Measurements from ENCODE around the gene HIGD1B.

The HIGD1B gene

DNA sequence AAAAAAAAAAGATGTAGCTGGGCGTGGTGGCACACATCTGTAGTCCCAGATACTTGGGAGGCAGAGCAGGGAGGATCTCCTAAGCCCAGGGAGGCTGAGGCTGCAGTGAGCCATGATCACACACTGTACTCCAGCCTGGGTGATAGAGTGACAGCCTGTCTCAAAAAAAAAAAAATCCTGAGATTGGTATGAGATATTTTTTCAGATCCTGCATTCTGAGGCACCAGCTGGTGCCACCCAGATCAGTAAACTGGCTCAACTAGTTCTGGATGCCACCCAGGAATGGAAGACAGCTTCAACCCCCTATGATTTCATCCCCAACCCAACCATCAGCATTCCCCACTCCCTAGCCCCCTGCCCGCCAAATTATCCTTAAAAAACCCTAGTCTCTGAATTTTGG lies 10.5 kb upstream of the HIGD1B start:
- no peak for DNase-seq (ENCODE audit: low read depth, low spot score)

DNA sequence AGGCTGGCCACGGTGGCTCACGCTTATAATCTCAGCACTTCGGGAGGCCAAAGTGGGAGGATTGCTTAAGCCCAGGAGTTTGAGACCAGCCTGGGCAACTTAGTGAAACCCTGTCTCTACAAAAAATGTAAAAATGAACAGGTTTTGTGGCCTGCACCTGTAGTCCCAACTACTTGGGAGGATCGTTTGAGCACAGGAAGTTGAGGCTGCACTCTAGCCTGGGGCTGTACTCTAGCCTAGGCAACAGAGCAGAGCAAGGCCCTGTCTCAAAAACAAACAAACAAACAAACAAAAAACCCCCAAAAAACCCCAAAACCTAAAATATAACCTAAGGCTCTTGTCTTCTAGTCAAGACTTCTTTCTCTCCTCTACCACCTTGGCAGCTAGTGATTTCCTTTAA lies 7.4 kb upstream of the HIGD1B start:
- no peak for DNase-seq (ENCODE audit: low read depth, low spot score)

DNA sequence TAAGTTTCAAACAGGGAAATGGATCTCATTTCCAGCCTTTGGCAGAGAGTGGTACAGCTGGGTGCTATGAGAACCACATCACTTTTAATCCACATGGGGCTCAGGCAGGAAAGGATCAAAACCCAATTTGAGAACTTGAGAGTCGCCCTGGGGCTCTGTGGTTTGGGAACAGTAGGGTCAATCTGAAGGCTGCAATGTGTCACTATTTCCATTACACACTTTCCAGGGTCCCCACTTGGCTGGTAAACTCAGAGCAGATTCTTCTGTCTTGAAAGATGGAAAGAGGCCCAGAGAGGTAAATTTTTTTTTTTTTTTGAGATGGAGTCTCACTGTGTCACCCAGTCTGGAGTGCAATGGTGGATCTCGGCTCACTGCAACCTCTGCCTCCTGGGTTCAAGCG lies 6.7 kb upstream of the HIGD1B start:
- DNase-seq (ENCODE audit: low read depth, low spot score): peak; percentile 33

DNA sequence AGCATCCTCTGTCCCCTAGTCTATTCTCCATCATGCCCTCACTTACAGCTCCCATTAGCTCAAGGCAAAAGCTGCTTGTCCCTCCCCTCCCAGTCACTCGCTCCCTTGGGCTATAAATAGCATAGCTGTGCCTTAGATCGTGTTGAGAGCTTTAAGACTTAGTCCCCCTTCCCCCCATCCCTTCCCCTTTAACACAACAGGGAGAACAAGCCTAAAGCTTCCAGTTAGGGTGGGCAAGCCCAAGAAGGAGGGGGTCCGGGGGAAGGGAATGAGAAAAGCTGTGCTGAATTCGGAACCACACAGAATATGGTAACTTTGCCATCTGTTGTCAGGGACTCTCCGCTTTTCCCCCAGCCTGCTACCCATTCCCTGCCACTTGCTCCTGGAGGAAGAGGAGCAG lies 4.9 kb upstream of the HIGD1B start:
- no peak for DNase-seq (ENCODE audit: low read depth, low spot score)

DNA sequence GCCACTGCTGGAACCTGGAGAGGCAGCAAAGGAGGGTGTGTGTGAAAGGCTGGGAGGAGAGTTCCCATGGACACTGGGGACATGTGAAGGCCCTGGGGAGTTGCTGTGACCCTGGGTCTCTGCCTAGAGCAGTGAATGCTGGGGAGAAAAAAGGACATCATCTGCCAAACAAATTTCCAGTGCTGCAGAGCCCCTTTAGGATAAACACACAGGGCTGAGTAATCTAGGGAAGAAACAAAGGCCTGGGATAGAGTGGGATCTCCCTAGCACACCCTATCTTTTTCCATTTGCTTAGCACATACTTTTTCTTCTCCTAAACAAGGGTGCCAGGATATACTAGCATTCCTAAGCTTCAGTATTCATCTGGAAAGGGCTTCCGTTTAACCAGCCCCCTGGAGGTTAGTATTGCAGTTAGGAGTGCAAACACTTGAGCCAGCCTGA lies 3.3 kb upstream of the HIGD1B start:
- peak; percentile 25 for DNase-seq (ENCODE audit: low read depth, low spot score)

DNA sequence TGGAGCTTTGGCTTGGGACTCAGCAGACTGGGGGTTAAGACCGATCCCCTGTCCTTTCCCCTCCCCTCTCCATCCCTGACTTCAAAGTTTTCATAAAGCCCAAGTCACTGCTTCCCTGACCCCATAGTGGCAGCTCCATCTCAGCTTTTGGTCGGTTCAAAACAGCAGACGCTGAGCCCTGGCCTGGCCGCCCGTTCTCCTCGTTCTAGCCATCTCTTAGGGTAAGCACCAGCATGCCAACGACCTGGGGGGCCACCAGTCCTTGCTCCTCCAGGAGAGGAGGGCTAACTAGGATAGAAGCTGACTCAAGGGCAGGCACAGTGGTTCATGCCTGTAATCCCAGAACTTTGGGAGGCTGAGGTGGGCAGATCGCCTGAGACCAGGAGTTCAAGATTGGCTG lies 1.5 kb upstream of the HIGD1B start:
- no peak for DNase-seq (ENCODE audit: low read depth, low spot score)

DNA sequence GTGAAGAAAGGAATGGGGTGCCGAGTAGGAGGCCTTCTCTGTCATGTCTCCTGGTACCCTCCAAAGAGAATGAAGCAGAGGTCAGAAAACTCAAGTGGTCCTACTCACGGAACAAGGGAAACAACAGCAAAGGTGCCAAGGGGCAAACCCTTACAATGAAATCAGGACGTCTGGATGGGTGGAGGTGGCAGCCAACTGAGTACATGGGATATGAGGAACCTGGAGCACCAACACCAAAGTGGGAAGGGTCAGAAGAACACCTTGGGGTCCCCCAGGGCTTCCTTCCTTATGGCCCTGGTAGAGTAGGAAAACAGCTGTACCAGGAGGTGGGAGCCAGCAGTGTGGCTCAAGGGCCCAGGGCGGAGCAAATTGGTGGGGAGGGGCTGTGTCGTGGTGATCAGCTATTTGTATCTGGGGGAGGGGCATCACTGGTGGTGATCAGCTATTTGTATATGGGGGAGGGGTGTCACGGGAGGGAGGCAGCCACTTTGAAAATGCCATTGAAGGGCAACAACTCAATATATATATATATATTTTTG lies 643 bp downstream of the HIGD1B start:
- no peak for DNase-seq (ENCODE audit: low read depth, low spot score)

DNA sequence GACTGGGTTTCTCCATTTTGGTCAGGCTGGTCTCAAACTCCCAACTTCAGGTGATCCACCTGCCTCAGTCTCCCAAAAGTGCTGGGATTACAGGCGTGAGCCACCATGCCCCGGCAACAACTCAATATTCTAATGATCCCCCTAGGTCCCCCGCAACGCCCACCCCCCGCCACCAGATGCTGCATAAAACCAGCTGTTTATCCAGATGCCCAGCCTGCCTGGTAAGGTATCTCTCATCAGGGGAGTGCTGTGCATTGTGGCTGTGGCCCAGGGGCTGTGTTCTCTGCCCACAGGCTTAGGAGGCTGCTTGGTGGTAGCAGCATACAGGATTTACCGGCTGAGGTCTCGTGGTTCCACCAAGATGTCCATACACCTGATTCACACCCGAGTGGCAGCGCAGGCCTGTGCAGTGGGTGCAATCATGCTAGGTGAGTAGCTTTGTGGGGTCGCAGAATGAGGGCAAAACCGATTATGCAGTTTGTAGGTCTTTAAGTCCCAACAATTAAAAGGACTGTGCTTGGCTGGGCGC lies 1.3 kb downstream of the HIGD1B start:
- no peak for DNase-seq (ENCODE audit: low read depth, low spot score)

DNA sequence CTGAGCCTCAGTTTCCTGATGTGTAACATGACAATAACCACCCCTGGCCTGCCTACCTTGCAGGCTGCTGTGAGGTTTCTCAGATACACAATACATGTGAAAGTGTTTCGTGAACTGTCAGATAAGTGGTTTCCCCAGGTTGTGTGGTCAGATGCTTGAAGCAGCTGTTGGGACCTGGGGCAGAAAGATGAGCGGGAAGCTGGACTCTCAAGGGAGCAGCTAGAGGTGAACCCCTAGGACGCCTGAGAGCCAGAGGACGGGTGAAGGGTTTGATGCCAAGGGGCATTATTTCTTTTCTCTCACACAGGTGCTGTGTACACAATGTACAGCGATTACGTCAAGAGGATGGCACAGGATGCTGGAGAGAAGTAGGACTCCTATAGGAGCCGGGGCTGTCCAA lies 2.3 kb downstream of the HIGD1B start:
- no peak for DNase-seq (ENCODE audit: low read depth, low spot score)

DNA sequence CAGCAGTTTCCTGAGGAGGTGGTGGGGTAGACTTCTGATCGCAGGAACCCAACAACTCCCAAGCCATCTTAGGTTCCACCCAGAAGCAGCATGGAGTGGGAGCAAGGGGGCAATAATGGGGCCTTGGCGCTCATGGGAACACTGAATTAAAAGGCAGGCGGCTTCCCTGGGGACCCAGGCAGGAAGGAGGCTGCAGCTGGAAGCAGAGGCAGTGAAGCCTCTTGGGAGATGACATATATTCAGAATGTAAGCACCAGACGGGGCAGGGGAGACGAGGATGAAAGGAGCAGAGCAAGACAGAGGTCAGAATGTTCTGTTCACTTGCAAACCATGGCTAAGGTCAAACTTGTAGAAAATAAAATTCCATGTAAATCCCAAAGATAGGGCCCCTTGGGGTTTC lies 2.9 kb downstream of the HIGD1B start:
- no peak for DNase-seq (ENCODE audit: low read depth, low spot score)

DNA sequence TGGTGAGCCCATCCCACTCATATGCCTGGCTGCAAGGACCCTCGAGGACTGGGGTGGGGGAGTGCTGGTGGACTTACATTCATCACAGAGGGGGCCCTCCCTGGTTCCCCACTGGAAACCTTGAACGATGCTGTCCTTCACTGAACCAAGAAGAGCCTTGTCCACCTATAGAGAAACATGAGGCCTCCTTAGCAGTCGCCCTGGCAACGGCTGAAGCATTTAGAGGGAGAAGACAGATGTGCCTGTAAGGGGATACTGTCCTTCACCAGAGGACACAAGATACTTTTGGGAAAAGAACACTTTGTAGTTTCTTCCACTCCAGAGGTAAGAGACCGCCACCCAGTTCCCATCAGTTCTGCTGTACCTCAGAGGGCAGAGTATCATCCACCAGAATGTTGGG lies 6.5 kb downstream of the HIGD1B start:
- no peak for DNase-seq (ENCODE audit: low read depth, low spot score)

DNA sequence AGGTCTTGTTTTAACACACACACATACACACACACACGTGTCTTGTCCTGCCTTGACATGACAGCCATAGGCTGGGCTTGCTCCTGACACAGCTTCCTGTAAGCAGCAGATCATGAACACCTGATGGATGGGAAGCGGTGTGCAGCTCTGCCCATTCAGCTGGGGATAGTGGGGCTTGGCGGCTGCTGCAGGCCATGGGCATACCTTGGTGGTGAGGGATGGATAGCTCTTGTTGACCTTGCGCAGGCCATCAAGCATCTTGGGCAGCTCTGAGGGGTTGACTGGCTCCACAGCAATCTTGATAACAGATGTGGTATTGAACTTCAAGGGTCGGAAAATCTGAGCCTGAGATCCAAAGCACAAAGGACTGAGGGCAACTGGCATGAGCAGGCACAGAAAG lies 12.0 kb downstream of the HIGD1B start:
- DNase-seq (ENCODE audit: low read depth, low spot score): no peak

DNA sequence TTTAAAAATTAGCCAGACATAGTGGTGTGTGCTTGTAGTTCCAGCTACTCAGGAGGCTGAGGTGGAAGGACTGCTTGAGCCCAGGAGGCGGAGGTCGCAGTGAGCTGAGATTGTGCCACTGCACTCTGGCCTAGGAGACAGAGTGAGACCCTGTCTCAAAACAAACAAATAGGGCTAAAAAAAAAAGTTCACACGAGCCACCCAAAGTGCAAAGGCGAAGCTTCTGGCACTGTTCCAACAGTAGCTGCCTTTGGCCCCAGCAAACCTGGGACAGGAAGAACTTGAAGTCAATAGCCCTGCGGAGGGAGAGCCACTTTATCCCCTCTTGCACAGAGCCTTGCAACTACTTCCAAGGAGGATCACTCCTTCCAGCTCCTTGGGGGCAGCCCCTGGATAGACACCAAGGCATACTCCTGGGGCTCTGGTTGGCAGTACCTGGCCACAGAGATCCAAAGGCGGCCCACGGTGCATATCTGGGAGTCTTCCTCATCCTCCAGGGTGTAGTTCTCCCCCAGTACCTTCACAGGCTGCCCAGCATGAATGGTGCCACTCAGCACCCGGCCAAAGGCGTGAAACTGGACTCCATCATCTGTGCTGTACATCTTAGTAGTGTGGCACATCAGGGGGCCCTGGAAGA lies 14.7 kb downstream of the HIGD1B start:
- no peak for DNase-seq (ENCODE audit: low read depth, low spot score)

DNA sequence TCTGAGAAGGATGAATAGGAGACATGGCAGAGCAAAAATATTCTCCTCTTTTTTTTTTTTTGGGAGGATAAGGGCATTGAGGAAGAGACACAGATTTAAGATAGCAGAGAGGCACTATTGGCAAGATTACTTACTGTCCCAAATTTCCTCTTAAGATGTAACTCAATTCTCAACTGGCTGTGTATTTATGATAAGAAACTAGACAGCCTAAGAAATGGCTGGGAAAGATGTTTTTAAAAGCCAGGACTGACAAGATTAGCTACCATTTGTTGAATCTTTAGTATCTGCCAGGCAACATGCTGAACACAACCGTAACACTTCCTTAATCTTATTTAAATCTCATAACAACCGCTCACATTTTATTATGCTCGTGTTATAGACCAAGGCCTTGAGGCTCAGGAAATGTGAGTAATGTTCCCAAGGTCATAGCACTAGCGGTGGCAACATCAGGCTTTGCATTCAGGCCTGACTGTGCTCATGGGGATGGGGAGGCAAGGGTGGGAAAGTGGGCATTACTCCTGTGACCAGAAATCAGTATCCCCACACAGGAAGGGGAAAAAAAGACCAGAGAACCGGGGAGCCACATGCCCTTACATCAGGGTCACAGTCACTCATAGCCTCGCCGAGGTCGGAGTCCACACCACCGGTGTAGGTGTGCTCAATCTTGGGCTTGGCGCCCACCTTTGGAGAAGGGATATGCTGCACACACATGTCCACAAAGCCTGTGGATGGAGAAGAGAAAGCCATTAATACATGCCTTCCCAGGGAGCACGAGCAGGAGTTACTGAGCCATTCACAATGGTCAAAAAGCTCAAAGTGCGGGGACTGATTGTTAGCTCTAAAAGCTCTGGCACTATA lies 15.6 kb downstream of the HIGD1B start:
- no peak for DNase-seq (ENCODE audit: low read depth, low spot score)

DNA sequence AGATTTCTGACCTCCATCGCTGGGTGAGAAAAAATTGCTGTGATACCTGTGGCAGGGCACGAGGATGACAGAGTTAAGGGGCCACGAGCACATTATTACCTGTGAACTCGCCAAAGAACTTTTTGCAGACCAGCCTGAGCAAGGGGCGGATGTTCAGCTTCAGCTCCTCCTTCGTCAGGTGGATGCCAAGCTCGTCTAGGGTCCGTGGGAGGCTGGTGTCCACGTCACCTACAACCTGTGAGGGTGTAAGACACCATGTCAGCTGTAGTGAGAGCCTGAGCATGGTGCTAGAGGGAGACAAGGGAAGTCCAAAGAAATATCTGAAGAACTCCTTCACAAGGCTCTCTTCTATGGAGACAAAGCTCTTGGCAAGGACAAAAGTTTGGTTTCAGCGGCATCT lies 17.1 kb downstream of the HIGD1B start:
- DNase-seq (ENCODE audit: low read depth, low spot score): no peak

DNA sequence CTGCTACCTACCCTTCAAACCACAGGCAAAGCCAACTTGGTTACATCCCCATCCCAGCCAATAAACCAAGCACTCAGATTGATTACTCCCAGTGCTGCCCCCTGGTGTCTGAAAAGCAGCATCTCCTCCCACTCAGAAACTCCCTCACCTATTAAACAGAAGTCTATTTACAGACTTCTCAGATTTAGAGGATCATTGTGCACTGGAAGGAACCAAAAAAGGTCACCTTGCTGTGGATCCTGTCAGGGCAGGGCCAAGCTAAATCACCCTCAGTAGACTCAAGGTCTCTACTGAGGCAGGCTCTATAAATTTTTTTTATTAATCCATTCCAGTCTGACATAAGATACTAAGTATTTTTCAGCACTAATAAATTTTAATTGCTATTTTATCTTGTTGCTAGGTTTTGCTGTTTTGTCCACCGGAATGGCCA lies 17.6 kb downstream of the HIGD1B start:
- DNase-seq (ENCODE audit: low read depth, low spot score): peak; percentile 84

DNA sequence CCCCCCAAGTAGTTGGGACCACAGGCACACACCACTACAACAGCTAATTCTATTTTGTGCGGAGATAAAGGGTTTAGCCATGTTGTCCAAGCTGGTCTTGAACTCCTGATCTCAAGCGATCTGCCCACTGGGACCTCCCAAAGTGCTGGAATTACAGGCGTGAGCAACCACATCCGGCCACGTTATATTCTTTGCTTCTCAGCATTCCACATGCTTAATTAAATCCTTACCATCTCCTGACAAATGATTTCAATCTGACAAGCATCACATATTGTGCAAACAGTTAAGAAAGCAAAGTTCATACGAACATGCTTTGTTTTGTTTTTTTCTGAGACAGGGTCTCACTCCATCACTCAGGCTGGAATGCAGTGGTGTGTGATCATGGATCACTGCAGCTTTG lies 18.2 kb downstream of the HIGD1B start:
- DNase-seq (ENCODE audit: low read depth, low spot score): no peak

DNA sequence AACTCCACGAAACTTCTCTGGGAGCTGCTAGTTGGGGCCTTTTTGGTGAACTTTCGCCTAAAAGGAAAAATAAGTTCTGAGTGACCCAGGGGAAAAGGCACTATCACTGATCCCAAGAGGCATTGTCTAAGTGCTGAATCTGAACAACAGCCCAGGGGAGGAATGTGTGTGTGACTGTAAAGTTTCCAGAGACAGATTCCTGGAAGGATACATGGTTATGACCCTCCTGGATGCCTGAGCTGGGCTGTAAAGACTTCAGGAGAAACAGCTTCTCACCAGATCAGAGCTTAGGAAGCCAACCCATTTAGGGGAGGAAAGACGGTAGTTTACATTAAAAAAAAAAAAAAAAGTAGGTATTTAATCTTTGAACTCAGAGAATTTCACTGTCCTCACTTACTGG lies 20.2 kb downstream of the HIGD1B start:
- DNase-seq (ENCODE audit: low read depth, low spot score): no peak

DNA sequence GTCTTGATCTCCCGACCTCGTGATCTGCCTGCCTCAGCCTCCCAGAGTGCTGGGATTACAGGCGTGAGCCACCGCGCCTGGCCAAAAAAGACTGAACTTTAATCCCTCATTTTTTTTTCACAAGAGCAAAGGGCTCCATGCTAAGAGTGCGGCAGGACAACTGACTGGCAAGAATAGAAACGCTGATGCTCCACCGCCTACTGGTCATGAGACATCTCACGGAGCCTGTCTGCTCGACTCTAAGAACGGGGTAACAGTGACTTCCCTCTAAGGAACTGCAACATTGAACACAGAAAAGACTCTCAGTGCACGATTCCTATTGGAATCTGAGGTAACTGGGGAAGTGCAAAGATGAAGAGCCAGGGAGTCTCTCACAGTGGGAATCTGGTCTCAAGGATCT lies 23.9 kb downstream of the HIGD1B start:
- DNase-seq (ENCODE audit: low read depth, low spot score): no peak

DNA sequence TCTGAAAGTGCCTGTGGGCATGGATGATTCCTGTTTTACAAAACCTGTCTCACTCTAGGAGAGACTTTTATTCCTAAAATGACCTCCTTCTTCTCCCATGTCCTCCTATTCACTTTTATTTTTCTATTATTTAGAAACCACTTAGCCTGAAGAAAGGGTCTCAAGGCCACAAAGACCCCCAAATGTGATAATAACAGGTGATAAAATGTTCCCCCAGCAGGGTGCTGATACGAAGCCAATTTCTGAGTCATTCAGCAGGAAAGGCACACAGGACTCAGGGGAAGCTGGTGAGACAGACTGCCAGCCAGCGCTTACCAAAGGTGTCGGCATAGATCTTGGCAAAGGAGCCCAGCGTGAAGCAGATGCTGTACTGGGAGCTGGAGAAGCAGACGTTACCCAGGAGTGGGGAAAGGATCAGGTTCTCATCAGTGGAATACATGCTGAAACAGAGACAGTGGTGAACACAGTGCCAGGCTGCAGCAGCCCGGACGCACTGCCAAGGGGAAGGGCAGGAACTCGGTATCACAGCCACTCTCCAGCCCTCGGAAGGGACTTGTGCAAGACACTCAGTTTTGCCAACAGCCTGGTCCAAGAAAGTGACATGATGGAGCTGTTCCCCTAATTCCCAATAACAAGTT lies 24.6 kb downstream of the HIGD1B start:
- DNase-seq (ENCODE audit: low read depth, low spot score): peak; percentile 57

DNA sequence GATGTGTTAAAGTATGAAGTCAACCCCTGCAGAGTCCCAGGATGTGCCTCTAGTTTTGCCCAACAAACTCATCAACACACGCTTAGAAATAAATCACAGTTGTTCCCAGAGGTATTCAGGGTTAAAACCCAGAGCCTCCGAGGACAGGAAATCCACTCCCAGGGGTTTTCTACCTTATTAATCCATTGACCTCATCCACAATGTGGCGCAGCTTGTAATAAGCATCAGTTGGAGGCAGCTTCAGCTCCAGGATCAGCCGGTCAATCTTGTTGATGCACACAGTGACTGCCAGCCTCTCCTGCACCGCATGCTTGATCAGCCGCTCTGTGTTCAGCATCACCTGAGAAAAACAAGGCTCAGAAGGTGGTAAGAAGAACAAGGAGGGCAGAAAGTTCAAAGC lies 28.1 kb downstream of the HIGD1B start:
- DNase-seq (ENCODE audit: low read depth, low spot score): no peak

DNA sequence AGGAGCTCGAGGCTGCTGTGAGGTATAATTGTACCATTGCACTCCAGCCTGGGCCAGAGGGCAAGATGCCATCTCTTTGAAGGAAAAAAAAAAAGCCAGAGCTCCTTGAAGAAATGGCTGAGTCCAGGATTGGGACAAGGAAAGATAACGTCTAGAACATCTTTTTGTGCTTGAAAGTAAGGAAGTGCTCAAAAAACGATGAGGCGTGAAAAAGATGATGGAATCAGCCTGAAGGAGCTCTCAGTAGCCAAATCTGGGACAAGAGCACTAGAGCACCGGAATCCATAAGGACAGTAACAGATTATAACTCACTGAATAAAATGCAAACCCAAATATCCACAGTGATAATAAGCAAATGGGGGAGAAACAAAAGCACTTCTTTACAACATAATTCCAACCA lies 29.4 kb downstream of the HIGD1B start:
- no peak for DNase-seq (ENCODE audit: low read depth, low spot score)

Measured in astrocyte of the hippocampus (primary cell).